ENCODE measurements around the gene DEPDC1B. TPM values are rescaled to one million over a fixed set of nuclear protein-coding genes. Genes with fewer than 3 reads are reported as not detected.

DEPDC1B gene
- total and polyA plus RNA-seq, 2 of the 4 experiments (the other 2 are of a cell fraction), result 4.4 to 9.3 TPM

- Histone ChIP-seq H4K91ac (ENCODE audit: insufficient read depth, low read depth, low read length) (no peak overlapping the region), H3K9me3 (ENCODE audit: control insufficient read depth, insufficient read depth, low read length) (no peaks in the 10 kb centered on the region), H3K9ac (ENCODE audit: low read depth, low read length) (no peak overlapping the region), H3K4ac (ENCODE audit: low read depth, low read length) (no peak overlapping the region), H2AFZ (replicated peaks; ENCODE audit: low read length, poor library complexity) (no peak overlapping the region), H2AK9ac (replicated peaks; ENCODE audit: low read depth, low read length, poor library complexity) (no peak overlapping the region), H3K56ac (ENCODE audit: extremely low read depth, insufficient read depth, low read length) (no peak overlapping the region), H3K4me1 (ENCODE audit: control insufficient read depth, insufficient read depth, low read length) (no peaks in the 10 kb centered on the region), H3K79me1 (ENCODE audit: low read depth in 1 of 2, low read length in 2 of 2) (peaks cover 27 to 43% of the 10 kb centered on the region in 2 experiments), H3K14ac (replicated peaks; ENCODE audit: low read depth, low read length) (no peak overlapping the region), H3K18ac (ENCODE audit: low read depth, low read length) (no peak overlapping the region), H3K36me3 (ENCODE audit: control insufficient read depth, insufficient read depth, low read length) (no peaks in the 10 kb centered on the region), H3K4me3 (ENCODE audit: insufficient read depth, low read depth, low read length) (no peak overlapping the region), H3K4me2 (ENCODE audit: low read depth, low read length) (no peak overlapping the region), H2BK5ac (ENCODE audit: low read depth, low read length, poor library complexity, severe bottlenecking) (no peak overlapping the region), H4K8ac (ENCODE audit: low read depth in 2 of 2, low read length in 2 of 2) (no peak overlapping the region), H3K9me1 (ENCODE audit: insufficient read depth, low read length) (no peaks in the 10 kb centered on the region; the same call in 1 of the 2 replicates), H3K23ac (ENCODE audit: low read depth, low read length) (no peak overlapping the region), H4K5ac (ENCODE audit: low read depth, low read length) (no peak overlapping the region), H2BK20ac (ENCODE audit: low read depth, low read length) (no peak overlapping the region), H2AK5ac (ENCODE audit: low read depth, low read length) (no peak overlapping the region), H3K27me3 (ENCODE audit: control insufficient read depth, insufficient read depth, low read length) (no peaks in the 10 kb centered on the region), H2BK120ac (ENCODE audit: low read depth, low read length) (no peak overlapping the region), H4K20me1 (ENCODE audit: insufficient read depth, low read length) (no peaks in the 10 kb centered on the region), H3K27ac (ENCODE audit: insufficient read depth, low read length) (no peak overlapping the region), H2BK15ac (ENCODE audit: low read depth, low read length) (no peak overlapping the region)
- dilution Hi-C loops (cut with HindIII; ENCODE audit: low sequenced_read_pairs, unreplicated experiment) (no loop called here), in situ Hi-C loops (cut with MboI; ENCODE audit: low sequenced_read_pairs) (loop anchor here (25.0 kb wide), 2 partner anchors 472 to 622 kb away; partner anchors contain the start of gene SMIM15), intact Hi-C loops (cut with micrococcal nuclease) (no loop called here)
- BruUV-seq (replicated peaks), result no TSS peak
- ATAC-seq (ENCODE audit: low read depth), result no peak
- no peak for DNase-seq
- TF ChIP-seq FOS (IDR thresholded peaks at IDR 0.05; ENCODE audit: low read depth, low read length) (no peak), POLR2A (IDR thresholded peaks at IDR 0.05; ENCODE audit: low read depth, low read length) (no peak), RAD21 (IDR thresholded peaks at IDR 0.05; ENCODE audit: low read length) (no peak), NFE2L2 (IDR thresholded peaks at IDR 0.05; ENCODE audit: low read depth, low read length) (no peak), MXI1 (IDR thresholded peaks at IDR 0.05; ENCODE audit: borderline replicate concordance, low read depth, low read length) (no peak)
- WGBS, 2 experiments (ENCODE audit: extremely low coverage in 2 of 2, insufficient read length in 1 of 2), result no CpG with 5 or more reads among the region's 4 CpGs
- CTCF ChIA-PET, result interaction anchor here (0.6 kb wide), 1 partner anchor 155 kb away, joined by 3 read pairs; no protein-coding TSS in a partner anchor
- POLR2A ChIA-PET (ENCODE audit: unreplicated experiment), result no interaction called here
Observed at GRCh38 chr5:60690326-60690725, 9.6 kb downstream of the DEPDC1B start.

Data from IMR-90 (cell line).